Lower lobe of right lung (tissue), 2 donors: ENCODE data around the gene SLMAP. TPM values are rescaled to one million over a fixed set of nuclear protein-coding genes. Genes with fewer than 3 reads are reported as not detected.
"Not testable (repeated sequence)": the region's sequence is repeated elsewhere in the genome, so short reads cannot be mapped to it uniquely, and the experiment has no call there.

Experiments
- ATAC-seq, 2 donors: fragments of 200-7000 bp; cut with Tn5 transposase; one replicate each; pipeline ENCODE4 v1.9.1; 2020 to 2022; ENCODE audit warnings: mild to moderate bottlenecking in 2 of 2, moderate library complexity in 2 of 2
- DNase-seq: peaks from one replicate; pipeline ENCODE4 v3.0.0-alpha.2; 2020
- H3K27ac ChIP-seq: fragments of 200-600 bp; one replicate; pipeline ENCODE4 v1.8.0; 2022
- H3K27me3 ChIP-seq: fragments of 200-600 bp; one replicate; pipeline ENCODE4 v1.8.0; 2022; ENCODE audit warnings: low read depth
- H3K36me3 ChIP-seq: fragments of 200-600 bp; one replicate; pipeline ENCODE4 v1.8.0; 2022; ENCODE audit warnings: mild to moderate bottlenecking
- H3K4me1 ChIP-seq: fragments of 200-600 bp; one replicate; pipeline ENCODE4 v1.8.0; 2022
- H3K4me3 ChIP-seq: fragments of 200-600 bp; one replicate; pipeline ENCODE4 v1.8.0; 2022; ENCODE audit warnings: mild to moderate bottlenecking
- H3K9me3 ChIP-seq: fragments of 200-600 bp; one replicate; pipeline ENCODE4 v1.8.0; 2022
- intact Hi-C: fragments of 100-400 bp; cut with DNase I; formaldehyde crosslinking; loops from one replicate; pipeline ENCODE4 v1.11.0; 2022
- total RNA-seq: library from RNA; stranded (reverse); fragmentation: NEBNext Ultra II Directional; extraction: Animal tissue kit (Norgen Biotek cat#: 25700); gene quantifications from one replicate; pipeline ENCODE4 v1.2.1, GENCODE V29; 2021
- TF ChIP-seq, protein P1 (sequence below): fragments of 200-600 bp; IDR thresholded peaks from one replicate; pipeline ENCODE4 v1.8.0; 2022; ENCODE audit warnings: antibody characterized with exemption, mild to moderate bottlenecking
- donor health status: DM: no; HTN: yes; CAD: no; lungs with severe emphysema.

The SLMAP gene
- total RNA-seq, 1 donor from 2014 or later: 66.3 TPM

DNA sequence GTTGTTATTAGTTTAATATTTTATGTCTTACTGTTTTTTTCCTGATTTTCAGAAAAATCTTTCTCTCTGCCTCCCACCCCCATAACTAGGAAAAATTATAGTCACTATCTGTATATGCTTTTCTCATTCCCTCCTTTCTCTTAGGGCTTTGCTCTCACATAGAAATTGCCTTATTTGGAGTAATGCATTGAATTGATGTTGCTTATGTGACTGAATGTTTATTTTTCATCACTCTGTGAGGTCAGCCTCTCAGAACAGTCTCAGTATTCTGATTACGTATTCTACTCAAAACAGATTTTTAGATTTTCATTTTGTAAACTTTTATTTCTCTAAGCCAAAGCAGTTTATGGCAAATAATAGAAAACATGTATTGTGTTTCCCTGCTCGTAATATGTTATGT, 121.0 kb downstream of the SLMAP start:
- no peak for DNase-seq

DNA sequence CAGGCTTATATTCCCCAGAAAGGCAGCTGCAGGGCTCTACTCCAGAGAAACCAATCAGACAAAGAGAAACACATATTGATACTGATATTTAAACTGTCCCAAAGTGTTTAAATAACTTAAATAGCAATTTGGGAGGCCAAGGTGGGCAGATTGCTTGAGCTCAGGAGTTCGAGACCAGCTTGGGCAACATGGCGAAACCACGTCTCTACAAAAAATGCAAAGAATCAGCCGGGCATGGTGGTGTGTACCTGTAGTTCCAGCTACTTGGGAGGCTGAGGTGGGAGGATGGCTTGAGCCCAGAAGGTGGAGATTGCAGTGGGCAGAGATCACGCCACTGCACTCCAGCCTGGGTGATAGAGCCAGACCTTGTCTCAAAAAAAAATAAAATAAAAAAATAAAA, 128.3 kb downstream of the SLMAP start:
- DNase-seq, intact Hi-C loops, H3K27me3 ChIP-seq, H3K9me3 ChIP-seq, ATAC-seq, H3K27ac ChIP-seq, H3K4me1 ChIP-seq, H3K4me3 ChIP-seq: not testable (repeated sequence)
- peaks cover 20% of the 10 kb centered on the region for H3K36me3 ChIP-seq

More for the DNA sequence above, 121.0 kb downstream of the SLMAP start:
- TF ChIP-seq, protein P1, sequence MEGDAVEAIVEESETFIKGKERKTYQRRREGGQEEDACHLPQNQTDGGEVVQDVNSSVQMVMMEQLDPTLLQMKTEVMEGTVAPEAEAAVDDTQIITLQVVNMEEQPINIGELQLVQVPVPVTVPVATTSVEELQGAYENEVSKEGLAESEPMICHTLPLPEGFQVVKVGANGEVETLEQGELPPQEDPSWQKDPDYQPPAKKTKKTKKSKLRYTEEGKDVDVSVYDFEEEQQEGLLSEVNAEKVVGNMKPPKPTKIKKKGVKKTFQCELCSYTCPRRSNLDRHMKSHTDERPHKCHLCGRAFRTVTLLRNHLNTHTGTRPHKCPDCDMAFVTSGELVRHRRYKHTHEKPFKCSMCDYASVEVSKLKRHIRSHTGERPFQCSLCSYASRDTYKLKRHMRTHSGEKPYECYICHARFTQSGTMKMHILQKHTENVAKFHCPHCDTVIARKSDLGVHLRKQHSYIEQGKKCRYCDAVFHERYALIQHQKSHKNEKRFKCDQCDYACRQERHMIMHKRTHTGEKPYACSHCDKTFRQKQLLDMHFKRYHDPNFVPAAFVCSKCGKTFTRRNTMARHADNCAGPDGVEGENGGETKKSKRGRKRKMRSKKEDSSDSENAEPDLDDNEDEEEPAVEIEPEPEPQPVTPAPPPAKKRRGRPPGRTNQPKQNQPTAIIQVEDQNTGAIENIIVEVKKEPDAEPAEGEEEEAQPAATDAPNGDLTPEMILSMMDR: no peak
- H3K4me3 ChIP-seq: no peak overlapping the region
- H3K27me3 ChIP-seq: no peaks in the 10 kb centered on the region
- peaks cover 16% of the 10 kb centered on the region for H3K36me3 ChIP-seq
- no peak overlapping the region for H3K27ac ChIP-seq
- ATAC-seq: no peak
- no peaks in the 10 kb centered on the region for H3K9me3 ChIP-seq
- no peaks in the 10 kb centered on the region for H3K4me1 ChIP-seq
- intact Hi-C loops: no loop called here

DNA sequence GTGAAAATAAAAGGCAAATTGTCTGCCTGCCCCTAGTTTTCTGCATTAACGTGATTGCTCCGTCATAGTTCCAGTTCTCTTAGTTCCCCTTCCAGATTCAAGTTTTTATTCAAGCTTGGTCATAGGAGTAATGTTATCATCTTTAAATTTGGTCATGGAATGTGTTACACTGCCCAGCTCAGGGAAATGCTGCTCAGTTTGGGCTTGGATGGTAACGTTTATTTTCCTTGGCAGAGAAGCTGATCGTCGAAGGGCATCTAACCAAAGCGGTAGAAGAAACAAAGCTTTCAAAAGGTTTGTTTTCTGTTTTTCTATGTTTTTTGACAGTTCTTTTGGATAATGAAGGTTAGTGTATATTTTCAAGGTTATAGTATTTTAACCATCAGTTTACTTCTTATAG, 133.7 kb downstream of the SLMAP start:
- Histone ChIP-seq H3K4me1 (no peaks in the 10 kb centered on the region), H3K36me3 (peaks cover 10% of the 10 kb centered on the region), H3K9me3 (no peaks in the 10 kb centered on the region), H3K27me3 (no peaks in the 10 kb centered on the region), H3K27ac (no peak overlapping the region), H3K4me3 (no peak overlapping the region)
- ATAC-seq: no peak
- DNase-seq: no peak
- intact Hi-C loops: no loop called here
- TF ChIP-seq, protein P1: no peak

DNA sequence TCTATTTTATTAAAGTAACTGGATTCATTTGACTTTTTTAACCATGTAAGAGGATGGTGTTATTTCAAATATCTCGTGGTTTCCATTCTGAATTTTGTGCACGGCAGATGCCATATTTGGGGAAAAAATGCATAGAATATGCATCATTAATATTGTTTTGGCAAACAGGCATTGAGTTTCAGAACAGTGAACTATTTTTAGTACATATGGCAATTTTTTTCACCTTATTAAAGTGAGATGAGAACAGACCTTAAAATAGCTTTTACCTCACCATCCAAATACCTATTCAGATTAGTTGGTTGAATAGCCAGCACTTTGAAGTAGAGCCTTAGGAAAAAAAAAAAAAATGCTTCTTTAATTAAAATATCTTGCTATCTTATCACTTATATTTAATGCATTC, 134.8 kb downstream of the SLMAP start:
- Histone ChIP-seq H3K4me1 (no peaks in the 10 kb centered on the region), H3K4me3 (no peak overlapping the region), H3K27ac (no peak overlapping the region), H3K27me3 (no peaks in the 10 kb centered on the region), H3K36me3 (peaks cover 12% of the 10 kb centered on the region), H3K9me3 (no peaks in the 10 kb centered on the region)
- ATAC-seq: no peak
- no peak for DNase-seq
- intact Hi-C loops: no loop called here
- TF ChIP-seq, protein P1: no peak

DNA sequence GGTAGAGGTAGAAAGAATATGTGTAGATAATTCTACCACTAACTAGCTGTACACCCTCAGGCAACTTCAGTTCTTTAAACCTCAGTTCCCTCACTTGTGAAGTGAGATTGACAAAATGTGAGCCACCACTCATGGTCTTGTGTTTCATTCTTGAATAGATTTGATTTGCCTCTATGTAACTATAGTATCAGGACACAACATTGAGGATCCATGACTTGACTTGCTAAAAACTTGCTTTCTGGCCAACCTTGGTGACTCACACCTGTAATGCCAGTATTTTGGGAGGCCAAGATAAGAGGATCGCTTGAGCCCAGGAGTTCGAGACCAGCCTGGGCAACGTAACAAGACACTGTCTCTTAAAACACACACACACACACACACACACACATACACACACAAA, 136.3 kb downstream of the SLMAP start:
- H3K4me3 ChIP-seq: no peak overlapping the region
- H3K36me3 ChIP-seq: peaks cover 21% of the 10 kb centered on the region
- intact Hi-C loops: no loop called here
- DNase-seq (no peak), ATAC-seq (no peak)
- H3K9me3 ChIP-seq: no peaks in the 10 kb centered on the region
- TF ChIP-seq, protein P1: no peak
- H3K27ac ChIP-seq: no peak overlapping the region
- no peaks in the 10 kb centered on the region for H3K4me1 ChIP-seq
- H3K27me3 ChIP-seq: no peaks in the 10 kb centered on the region

DNA sequence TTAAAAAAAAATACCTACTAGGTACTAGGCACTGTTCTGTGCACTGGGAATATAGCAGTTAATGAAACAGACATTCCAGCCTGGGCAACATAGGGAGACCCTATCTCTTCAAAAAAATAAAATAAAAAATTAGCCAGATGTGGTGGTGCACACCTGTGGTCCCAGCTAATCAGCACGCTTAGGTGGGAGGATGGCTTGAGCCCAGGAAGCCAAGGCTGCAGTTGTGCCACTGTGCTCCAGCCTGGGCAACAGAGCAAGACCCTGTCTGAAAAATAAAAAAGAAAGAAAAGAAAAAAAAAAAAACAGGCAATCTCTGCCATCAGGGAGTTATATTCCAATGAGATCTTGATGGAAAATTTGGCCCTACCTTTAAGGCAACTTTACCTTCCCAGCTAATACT, 137.0 kb downstream of the SLMAP start:
- Histone ChIP-seq H3K27me3 (no peaks in the 10 kb centered on the region), H3K4me1 (no peaks in the 10 kb centered on the region), H3K4me3 (no peak overlapping the region), H3K9me3 (no peaks in the 10 kb centered on the region), H3K27ac (no peak overlapping the region), H3K36me3 (peaks cover 24% of the 10 kb centered on the region)
- DNase-seq (no peak), ATAC-seq (no peak)
- intact Hi-C loops: no loop called here
- TF ChIP-seq, protein P1: no peak
